IPS-15b (cell line): ENCODE results near the gene CD151.

Experiments used
- H3K27me3 ChIP-seq: one replicate; pipeline ENCODE4 v1.6.1; 2013; ENCODE audit warnings: low read length; ENCODE audit not compliant: control insufficient read depth, insufficient read depth
- H3K36me3 ChIP-seq: one replicate; pipeline ENCODE4 v1.6.1; 2013; ENCODE audit warnings: low read length; ENCODE audit not compliant: control insufficient read depth, insufficient read depth
- H3K4me1 ChIP-seq: one replicate; pipeline ENCODE4 v1.6.1; 2013; ENCODE audit warnings: mild to moderate bottlenecking, low read length; ENCODE audit not compliant: control insufficient read depth, insufficient read depth
- H3K4me3 ChIP-seq: one replicate; pipeline ENCODE4 v1.5.1; 2013; ENCODE audit warnings: low read depth, low read length
- H3K9ac ChIP-seq: one replicate; pipeline ENCODE4 v1.6.1; 2013; ENCODE audit warnings: low read depth, mild to moderate bottlenecking, low read length
- H3K9me3 ChIP-seq: one replicate; pipeline ENCODE4 v1.6.1; 2013; ENCODE audit warnings: mild to moderate bottlenecking, low read length; ENCODE audit not compliant: control insufficient read depth, insufficient read depth

CD151 gene

DNA sequence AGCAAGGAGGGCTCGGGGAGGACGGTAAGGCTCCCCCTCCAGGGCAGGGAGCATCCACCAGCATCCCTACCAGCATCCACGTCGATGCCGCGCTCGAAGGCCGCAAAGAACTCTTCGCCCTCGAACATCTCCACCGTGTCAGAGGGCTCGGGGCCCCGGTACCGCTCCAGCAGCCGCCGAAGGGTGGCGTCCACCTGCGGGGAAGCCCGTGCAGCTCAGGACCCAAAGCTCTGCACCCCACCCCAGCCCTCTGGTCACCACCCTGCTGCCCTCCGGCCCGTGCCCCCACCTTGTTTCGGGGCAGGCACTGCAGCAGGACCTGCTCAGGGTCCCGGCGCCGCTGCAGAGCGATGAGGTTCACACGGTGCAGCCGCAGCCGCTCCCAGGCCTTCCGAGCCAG is 32.3 kb upstream of the CD151 start:
- H3K4me3 ChIP-seq: no peak overlapping the region
- no peaks in the 10 kb centered on the region for H3K9me3 ChIP-seq
- H3K36me3 ChIP-seq: peaks cover 30% of the 10 kb centered on the region
- no peak overlapping the region for H3K9ac ChIP-seq
- peaks cover 6% of the 10 kb centered on the region for H3K4me1 ChIP-seq
- no peaks in the 10 kb centered on the region for H3K27me3 ChIP-seq

DNA sequence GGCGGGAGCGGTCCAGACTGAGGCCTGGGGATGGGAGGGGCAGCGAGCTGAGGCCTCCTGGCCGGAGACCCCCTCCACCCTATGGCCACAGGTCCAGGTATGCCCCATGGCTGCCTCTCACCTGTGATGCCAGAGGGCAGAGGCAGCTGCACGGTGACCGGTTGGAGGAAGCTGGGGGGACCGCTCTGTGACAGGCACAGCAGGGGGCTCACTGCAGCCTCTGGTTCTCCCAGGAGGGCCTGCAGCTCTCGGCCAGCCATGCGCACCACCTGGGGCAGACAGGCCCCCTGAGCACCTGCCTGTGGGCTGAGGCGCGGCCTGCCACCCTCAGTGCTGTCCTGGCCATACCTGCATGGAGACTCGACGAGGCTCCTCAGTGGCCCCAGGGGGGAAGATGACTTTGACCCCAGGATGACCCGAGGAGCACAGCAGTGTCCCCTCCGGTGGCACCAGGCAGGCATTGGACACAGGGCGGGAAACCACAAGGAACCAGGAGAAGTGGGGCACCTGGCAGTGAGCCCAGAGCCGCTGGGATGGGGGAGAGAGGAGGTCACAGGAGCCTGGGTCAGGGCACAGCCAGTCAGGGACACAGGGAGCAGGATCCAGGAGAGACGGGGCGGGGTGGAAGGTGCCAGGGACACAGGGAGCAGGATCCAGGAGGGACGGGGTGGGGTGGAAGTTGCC is 31.5 kb upstream of the CD151 start:
- Histone ChIP-seq H3K9ac (no peak overlapping the region), H3K27me3 (no peaks in the 10 kb centered on the region), H3K9me3 (no peaks in the 10 kb centered on the region), H3K36me3 (peaks cover 30% of the 10 kb centered on the region), H3K4me1 (peaks cover 6% of the 10 kb centered on the region), H3K4me3 (no peak overlapping the region)

DNA sequence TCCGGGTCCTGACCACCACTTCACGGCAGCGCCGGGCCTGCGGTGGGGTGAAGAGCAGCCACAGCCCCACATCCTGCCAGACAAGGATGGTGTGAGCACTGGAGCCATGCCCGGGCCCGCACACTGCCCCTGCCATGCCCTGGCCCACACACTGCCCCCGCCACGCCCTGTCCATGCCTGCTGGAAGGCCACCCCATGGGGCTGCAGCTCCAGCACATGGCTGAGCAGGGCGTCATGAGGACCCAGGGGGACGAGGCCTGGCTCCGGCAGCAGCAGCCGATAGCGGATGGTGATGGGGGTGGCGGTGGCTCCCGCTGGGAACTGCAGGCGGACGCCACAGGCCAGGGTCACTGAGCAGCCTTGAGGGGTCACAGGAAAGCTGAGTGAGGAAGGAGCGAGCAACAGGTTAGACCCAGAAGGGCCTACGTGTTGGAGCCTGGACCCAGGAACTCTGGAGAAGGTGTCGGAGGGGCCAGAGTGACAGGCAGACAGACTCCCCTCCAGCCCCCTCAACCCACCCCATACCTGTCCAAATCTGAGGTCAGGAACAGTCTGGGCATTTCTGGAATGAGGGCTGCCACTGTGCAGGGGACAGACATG is 30.6 kb upstream of the CD151 start:
- Histone ChIP-seq H3K4me3 (no peak overlapping the region), H3K9me3 (no peaks in the 10 kb centered on the region), H3K27me3 (no peaks in the 10 kb centered on the region), H3K4me1 (peaks cover 3% of the 10 kb centered on the region), H3K36me3 (peaks cover 30% of the 10 kb centered on the region), H3K9ac (no peak overlapping the region)

DNA sequence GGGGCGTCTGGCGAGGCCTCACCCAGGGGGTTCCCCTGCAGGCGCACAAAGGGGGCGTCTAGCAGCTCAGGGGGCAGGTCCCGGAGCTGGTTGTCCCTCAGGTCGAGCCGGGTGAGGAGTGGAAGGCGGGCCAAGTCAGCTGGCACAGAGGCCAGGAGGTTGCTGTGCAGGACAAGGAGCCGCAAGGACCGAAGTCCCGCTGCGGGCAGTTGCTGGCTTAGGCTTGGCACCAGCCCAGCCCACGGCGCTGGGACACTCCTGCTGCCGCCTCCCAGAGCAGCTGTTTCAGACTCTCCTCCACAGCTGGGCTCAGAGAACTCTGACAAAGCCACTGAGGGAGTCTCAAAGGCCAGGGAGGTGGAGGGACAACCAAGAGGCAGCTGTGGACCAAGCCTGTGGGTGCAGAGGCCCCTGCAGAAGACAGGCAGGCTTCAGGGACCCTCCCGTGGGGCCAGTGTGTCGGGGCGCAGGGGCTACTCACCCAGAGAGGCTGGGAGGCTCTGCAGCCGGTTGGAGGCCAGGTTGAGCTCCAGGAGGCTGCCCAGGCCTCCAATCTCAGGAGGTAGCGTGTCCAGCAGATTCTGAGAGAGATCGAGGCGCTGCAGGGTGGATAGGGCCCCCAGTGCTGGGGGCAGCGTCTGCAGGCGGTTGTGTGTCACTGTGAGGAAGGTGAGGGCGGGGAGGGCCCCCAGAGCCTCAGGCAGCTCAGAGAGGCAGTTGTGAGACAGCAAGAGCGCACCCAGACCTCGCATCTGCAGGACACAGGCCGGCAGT is 29.9 kb upstream of the CD151 start:
- peaks cover 3% of the 10 kb centered on the region for H3K4me1 ChIP-seq
- peaks cover 30% of the 10 kb centered on the region for H3K36me3 ChIP-seq
- H3K27me3 ChIP-seq: no peaks in the 10 kb centered on the region
- H3K9me3 ChIP-seq: no peaks in the 10 kb centered on the region
- no peak overlapping the region for H3K4me3 ChIP-seq
- H3K9ac ChIP-seq: no peak overlapping the region

DNA sequence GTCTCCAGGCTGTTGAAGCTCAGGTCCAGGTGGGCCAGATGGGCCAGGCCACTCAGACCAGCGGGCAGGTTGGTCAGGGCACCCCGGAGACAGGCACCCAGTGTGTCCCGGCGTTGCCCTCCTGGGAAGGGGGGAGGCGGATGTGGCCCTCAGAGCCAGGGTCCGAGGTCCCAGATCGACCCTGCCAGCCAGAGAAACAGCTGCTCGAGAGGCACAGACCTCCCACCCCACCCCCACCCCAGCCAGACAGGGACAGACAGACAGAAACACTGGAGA is 29.3 kb upstream of the CD151 start:
- Histone ChIP-seq H3K9ac (no peak overlapping the region), H3K4me1 (peaks cover 3% of the 10 kb centered on the region), H3K27me3 (no peaks in the 10 kb centered on the region), H3K36me3 (peaks cover 30% of the 10 kb centered on the region), H3K9me3 (no peaks in the 10 kb centered on the region), H3K4me3 (no peak overlapping the region)

DNA sequence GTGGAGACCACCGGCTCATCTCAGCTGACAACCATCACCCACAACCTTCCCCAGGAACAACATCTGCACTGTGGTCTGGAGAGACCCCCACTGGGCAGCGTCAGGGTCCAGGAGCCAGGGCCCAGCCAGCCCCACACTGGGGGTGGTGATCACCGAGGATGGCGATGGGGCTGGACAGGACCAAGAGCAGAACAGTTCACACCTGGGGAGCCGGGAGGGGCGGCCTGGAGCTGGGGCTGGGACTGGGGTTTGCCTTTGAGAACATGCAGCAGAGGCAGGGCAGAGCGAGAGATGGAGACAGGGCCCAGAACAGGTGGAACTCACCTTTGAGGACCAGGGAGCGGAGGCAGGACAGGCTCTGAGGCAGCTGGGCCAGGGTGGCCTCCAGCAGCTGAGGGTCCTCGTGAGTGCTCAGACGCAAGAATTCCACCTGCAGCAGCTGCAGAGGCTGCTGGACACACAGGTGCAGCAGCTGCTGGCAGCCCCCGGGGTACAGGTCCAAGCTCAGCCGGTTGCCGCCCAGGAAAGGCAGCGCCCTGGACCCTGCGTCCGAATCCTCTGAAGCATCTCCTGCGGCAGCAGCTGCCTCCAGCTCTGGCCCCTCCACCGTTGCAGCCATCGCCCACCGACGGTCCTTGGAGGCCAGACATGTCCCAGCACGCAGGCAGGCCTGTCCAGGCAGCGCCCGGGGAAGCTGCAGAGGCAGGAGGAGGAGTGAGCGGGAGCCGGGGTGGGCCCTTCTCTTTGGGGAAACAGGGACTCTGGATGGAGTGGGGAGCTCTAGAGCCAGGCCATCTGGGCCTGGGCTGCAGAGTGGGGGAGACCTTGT is 28.8 kb upstream of the CD151 start:
- Histone ChIP-seq H3K4me1 (peaks cover 3% of the 10 kb centered on the region), H3K9me3 (no peaks in the 10 kb centered on the region), H3K4me3 (peak overlapping the region; percentile 66), H3K27me3 (no peaks in the 10 kb centered on the region), H3K36me3 (peaks cover 30% of the 10 kb centered on the region), H3K9ac (peak overlapping the region; percentile 65)

DNA sequence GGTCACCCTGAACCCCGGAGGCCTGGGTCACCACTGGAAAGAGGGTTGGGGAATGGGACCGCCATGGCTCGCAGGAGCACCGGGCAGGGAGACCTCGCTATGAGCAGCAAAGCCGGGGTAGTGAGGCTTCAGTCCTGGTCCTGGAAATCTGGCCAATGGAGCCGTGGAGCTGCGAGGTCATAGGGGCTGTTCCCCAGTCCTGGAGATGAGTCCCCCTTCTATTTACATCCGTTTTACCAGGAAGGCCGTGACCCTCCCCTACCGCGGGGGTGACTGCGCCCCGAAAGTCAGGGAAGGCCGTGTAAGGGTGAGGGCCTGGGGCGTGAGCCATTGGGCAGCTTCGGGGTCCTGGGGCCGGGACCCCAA is 28.2 kb upstream of the CD151 start:
- H3K36me3 ChIP-seq: peaks cover 25% of the 10 kb centered on the region
- no peaks in the 10 kb centered on the region for H3K9me3 ChIP-seq
- H3K4me1 ChIP-seq: peaks cover 3% of the 10 kb centered on the region
- peak overlapping the region; percentile 65 for H3K9ac ChIP-seq
- H3K27me3 ChIP-seq: no peaks in the 10 kb centered on the region
- peak overlapping the region; percentile 66 for H3K4me3 ChIP-seq

DNA sequence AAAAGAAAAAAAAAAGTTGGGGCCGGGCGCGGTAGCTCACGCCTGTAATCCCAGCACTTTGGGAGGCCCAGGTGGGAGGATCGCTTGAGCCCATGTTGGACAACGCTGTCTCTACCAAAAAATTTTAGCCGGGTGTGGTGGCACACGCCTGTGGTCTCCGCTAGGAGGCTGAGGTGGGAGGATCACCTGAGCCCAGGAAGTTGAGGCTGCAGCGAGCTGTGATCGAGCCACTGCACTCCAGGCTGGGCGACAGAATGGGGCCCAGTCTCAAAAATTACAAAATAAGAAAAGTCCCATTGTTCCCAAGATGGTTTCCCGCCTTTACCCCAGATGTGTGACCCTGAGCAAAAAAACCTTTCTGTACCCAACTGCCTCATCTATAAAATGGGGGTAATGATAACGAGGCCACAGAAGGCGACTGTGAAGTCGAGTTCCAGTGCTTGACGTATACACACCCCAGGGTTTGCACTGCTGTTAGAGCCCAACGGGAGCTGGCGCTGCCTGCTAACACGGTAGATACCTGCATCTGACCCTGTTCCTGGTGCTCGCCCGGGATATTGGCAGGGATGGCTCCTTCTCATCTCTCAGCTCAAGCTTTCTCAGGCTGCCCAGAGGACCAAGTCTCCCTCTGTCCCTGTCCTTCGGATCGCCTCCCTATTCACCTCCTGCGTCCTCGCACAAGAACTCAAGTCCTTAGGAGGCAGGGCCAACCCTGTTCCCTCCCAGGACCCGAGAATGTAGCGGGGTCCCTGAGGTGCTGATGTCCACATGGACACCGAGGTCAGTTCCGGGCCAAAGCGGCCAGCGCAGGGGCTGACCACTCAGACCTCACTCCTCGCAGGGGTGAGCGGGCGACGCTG is 24.1 kb upstream of the CD151 start:
- Histone ChIP-seq H3K9ac (peak overlapping the region; percentile 100), H3K9me3 (no peaks in the 10 kb centered on the region), H3K27me3 (no peaks in the 10 kb centered on the region), H3K36me3 (peaks cover 26% of the 10 kb centered on the region), H3K4me1 (peaks cover 3% of the 10 kb centered on the region), H3K4me3 (peak overlapping the region; percentile 97)

DNA sequence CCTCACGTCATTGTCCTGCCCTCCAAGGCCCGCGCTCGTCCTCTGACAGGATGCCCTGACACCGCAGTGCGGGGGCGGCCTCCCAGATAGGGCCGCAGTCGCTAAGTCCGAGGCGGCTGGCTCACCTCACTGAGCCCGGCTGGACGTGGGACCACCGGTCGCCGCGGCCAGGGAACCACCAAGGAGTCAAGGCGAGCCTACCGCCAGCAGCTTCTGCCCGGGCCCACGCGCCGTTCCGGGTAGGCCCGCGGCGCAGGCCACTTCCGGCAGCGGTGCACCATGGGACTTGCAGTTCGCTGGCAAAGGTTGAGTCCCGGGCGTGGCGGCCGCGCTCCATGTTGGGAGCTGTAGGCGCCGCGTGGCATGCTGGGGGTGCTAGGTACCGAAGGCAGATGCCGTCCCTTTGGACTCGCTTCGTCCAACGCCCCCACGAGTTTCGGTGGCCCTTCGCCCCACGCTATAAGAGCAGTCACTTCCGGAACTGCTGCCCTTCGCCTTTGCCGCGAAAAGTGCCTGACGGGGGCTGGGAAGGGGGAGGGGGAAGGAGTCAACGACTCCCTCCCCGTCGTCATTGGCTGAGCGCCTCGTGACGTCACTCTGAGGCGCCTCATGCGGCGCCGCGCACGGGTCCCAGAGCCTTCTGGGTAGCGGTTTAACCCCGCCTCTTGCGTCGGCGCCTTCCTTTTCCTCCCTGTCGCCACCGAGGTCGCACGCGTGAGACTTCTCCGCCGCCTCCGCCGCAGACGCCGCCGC is 23.3 kb upstream of the CD151 start, which contains the start of gene RPLP2:
RPLP2 (plus strand) TSS at position 681 of the 753 bp plus-strand sequence. CDS start 268 bp downstream, outside the sequence.
- H3K27me3 ChIP-seq: no peaks in the 10 kb centered on the region
- peaks cover under 1% of the 10 kb centered on the region for H3K4me1 ChIP-seq
- peaks cover 27% of the 10 kb centered on the region for H3K36me3 ChIP-seq

DNA sequence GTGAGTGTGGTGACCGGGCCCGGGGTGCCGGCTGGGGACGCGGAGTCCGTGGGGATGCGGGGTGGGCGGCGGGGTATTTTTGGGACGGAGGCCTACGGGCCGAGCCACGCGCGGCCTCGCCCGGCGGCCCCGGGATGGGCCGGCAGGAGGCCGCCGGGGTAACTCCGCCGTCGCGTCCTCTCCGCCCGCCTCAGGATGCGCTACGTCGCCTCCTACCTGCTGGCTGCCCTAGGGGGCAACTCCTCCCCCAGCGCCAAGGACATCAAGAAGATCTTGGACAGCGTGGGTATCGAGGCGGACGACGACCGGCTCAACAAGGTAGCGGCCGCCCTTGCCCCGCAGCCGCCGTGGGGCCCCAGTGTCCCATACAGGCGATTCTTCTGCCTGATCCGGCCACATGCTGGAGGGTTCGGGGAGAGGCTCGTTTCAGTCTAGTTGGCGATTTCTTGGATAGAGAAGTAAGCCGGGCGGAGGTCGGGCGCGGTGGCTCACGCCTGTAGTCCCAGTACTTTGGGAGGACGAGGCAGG is 22.6 kb upstream of the CD151 start:
- Histone ChIP-seq H3K27me3 (no peaks in the 10 kb centered on the region), H3K4me1 (no peaks in the 10 kb centered on the region), H3K9ac (peak overlapping the region; percentile 90), H3K9me3 (no peaks in the 10 kb centered on the region), H3K4me3 (peak overlapping the region; percentile 97), H3K36me3 (peaks cover 27% of the 10 kb centered on the region)

More for the DNA sequence above, 23.3 kb upstream of the CD151 start, which contains the start of gene RPLP2:
- Histone ChIP-seq H3K9ac (peak within 1 kb of the TSS; percentile 100), H3K4me3 (peak within 1 kb of the TSS; percentile 97), H3K9me3 (no peaks in the 10 kb centered on the region)
